DMS153 treated with DMSO at 0.1 percent for 48 hours (cell line): ENCODE results near the gene NOL6.
"Not testable (repeated sequence)": the region's sequence is repeated elsewhere in the genome, so short reads cannot be mapped to it uniquely, and the experiment has no call there.

Source experiments
- DNase-seq: peaks from one replicate; lab custom pipeline; 2025; ENCODE audit not compliant: unreplicated experiment; lab: John Stamatoyannopoulos, UW

NOL6 gene

DNA sequence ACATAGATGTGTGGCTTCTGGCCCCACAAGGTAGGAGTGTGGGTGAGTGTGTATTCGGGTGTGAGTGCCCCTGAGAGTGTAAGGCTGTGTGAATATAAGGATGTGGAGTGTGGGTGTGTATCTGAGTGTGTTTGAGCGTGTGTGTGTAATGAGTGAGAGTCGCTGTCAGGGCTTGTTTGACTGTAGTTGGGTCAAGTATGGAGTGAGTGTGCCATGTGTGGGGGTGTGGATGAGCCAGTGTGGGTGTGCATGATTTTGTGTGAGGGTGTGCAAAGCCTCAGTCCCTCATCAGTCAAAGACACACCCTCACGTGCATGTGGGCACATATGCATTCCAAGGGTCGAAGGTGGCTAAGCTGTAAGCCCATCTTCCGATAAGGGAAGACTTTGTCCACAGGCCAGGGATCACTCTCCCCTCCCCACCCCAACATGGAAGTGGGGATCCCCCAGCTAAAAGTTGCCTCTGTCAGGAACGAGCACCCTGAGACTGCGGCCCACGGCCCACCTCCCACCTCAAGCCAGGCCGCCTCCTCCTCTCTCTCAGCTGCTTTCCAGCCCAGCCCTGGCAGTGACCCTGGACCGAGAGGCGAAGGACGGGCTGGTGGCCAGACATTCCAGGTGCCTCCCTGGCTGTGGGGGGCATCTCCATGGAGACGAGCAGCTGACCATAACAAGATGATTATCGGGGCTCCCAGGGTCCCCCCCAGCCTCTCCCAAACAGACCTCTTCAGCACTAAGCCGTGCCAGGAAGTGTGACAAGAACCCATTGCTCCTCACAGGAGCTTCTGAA, 39.2 kb downstream of the NOL6 start:
- no peak for DNase-seq

GRCh38 chr9:33433871-33434270, 39.9 kb downstream of the NOL6 start:
- no peak for DNase-seq

- DNase-seq, result no peak
These were observed 42.3 kb downstream of the NOL6 start for GRCh38 chr9:33431420-33431819.

DNA sequence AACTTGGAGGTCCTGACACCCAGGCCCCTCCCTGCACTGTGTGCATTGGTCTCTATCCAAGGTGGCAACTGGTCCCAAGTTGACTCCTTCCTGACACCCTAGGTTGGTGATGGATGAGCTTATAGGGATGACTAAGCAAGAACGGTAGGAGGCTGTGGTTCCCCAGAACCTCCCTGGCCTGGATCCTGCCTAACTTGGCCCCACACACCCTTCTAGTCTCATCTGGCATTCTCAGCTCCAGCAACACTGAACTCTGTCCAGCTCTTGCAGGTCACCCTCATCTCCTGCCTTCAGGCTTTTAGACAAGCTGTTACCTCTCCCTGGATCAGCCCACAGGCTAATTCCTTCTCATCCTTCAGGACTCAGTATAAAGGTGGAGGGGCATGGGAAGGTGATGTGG, 42.8 kb downstream of the NOL6 start:
- no peak for DNase-seq

DNA sequence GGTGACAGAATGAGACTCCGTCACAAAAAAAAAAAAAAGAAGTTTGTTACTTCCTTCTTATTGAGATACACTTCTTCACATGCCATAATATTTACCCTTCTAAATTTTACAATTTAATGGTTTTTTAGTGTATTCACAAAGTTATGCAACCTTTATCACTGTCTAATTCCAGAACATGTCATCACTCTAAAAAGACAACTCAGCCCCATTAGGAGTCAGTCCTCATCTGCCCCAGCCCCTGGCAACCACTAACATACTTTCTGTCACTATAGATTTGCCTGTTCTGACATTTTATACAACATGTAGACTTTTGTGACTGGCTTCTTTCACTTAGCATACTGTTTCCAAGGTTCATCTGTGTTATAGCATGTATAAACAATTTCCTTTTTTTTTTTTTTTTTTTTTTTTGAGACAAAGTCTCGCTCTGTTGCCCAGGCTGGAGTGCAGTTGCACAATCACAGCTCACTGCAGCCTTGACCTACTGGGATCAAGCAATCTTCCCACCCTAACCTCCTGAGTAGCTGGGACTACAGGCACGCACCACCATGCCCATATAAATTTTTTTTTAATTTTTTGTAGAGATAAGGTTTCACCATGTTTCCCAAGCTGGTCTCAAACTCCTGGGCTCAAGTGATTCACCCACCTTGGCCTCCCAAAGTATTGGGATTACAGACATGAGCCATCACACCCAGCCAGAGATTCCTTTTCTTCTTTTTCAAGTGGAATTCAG, 44.3 kb downstream of the NOL6 start:
- no peak for DNase-seq

GRCh38 chr9:33426843-33427293, 46.9 kb downstream of the NOL6 start:
- DNase-seq, result no peak

- no peak for DNase-seq
These were observed 48.6 kb downstream of the NOL6 start for GRCh38 chr9:33425128-33425533.

DNA sequence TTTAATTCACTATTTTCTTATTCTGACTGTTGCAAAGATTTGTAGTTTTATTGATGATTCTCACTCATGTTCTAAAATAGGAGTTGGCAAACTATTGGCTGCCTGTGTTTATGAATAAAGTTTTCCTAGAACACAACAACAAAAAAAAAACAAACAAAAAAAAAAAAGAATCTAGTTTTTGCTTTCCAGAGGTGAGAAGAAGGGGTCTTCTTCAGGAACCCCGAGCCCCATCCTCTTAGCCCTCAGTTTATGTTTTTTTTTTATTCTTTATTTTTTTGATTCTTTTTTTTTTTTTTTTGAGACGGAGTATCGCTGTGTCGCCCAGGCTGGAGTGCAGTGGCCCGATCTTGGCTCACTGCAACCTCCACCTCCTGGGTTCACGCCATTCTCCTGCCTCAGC, 49.2 kb downstream of the NOL6 start:
- DNase-seq, result not testable (repeated sequence)

GRCh38 chr9:33424043-33424442, 49.7 kb downstream of the NOL6 start:
- DNase-seq, result not testable (repeated sequence)

GRCh38 chr9:33419708-33420303, 53.9 kb downstream of the NOL6 start:
- no peak for DNase-seq

DNA sequence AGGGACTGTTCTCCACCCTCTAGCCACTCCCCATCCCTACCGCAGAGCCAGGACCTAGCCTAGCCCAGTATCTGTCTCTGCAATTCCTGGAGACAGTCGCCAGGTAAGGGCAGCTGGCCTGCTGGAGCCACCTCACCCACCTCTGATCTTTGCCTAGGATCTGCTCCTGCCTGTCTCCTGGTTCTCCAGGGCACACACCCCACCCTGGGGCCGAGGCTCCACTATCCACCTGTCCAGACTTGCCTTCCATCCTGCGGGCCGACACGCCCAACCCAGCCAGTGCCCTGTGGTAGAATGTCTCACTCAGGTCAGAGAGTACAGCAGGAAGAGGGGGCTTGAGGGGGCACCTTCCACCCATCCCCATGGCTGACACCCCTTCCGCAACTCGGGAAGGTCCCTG, 55.6 kb downstream of the NOL6 start:
- no peak for DNase-seq

GRCh38 chr9:33416996-33417395, 56.7 kb downstream of the NOL6 start:
- no peak for DNase-seq

DNA sequence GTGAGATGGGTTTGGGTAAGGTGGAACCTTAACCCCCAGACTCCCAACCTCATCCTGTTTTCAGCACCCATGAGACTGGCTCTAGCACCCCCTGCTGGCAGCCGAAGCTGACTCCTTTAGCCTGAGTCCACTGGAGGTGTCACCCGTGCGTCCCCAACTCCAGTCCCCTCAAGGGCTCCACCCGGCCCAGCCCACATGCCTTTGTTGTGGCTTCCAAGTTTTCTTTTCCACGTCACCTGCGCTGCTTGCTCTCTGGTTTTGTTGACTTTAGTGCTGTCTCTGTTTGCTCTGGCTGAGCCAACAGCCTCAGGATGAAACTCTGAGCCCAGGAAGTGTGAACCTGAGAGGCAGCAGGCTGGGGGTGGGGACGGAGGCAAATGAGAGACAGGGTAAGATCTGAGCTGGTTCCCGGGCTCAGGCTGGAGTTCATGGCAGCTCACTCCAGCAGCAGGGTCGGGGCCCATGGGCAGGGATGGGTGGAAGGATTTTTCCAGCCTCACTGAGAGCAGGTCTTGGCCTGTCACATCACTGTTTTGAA, 58.2 kb downstream of the NOL6 start:
- DNase-seq, result peak; percentile 71

DNA sequence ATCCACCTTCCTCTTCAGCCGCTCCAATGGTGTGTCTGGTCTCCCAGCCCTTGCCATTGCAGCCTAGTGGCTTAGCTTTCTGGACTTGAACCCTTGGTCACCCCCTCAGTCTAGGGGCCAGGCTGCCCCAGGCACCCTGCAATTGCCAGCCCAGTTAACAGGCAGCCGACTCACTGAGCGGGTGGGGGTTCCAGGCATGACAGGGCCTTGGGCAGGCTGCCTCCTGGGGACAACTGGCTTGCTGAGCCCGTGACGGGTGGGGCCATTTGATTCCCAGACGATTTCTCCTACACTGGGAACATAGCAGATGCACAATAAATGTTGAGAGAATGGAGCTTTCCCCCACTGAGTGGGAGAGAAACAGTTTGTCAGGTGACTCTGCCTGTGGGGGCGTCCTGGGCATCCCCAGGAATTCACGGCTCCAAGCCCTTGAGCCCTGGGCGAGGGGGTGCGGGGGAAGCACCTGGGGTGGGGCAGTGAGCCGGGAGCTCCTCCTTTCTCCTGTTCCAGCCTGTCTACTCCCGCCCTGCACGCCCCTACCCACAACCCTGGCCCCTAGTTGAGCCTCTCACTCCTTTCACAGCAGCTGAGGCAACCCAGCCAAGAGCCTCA, 58.7 kb downstream of the NOL6 start:
- DNase-seq, result no peak

DNA sequence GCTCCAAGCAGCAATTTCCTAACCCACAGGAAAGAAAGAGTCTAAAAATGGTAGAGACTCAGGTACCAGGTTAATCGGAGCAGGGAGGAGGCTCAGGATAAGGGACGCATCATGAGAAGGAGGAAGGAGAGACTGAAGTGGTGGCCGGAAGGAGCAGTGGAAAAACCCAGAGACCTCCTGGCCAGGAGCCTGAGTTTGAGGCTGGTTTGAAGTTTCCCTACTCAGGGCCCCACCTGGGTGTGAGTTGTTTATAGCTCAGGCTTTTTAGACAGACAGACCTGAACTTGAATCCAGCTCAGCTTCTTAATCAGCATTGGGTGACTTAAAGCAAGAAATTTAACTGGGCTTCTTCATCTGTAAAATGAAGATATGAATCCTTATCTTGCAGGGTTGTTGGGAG, 59.5 kb downstream of the NOL6 start:
- DNase-seq, result no peak
